C4-2B (cell line): ENCODE data around the gene KRTAP5-5.

Source experiments
- ZFX ChIP-seq: fragments of 450-650 bp; IDR thresholded peaks from 2 replicates; pipeline ENCODE4 v1.6.1; 2017
- TF ChIP-seq, protein P1 (sequence below): fragments of 450-650 bp; conservative IDR thresholded peaks from 2 replicates; pipeline ENCODE4 v1.5.1; 2017; ENCODE audit warnings: mild to moderate bottlenecking

GRCh38 chr11:1667121-1667850 lies 37.7 kb downstream of the KRTAP5-5 start:
- TF ChIP-seq, protein P1, sequence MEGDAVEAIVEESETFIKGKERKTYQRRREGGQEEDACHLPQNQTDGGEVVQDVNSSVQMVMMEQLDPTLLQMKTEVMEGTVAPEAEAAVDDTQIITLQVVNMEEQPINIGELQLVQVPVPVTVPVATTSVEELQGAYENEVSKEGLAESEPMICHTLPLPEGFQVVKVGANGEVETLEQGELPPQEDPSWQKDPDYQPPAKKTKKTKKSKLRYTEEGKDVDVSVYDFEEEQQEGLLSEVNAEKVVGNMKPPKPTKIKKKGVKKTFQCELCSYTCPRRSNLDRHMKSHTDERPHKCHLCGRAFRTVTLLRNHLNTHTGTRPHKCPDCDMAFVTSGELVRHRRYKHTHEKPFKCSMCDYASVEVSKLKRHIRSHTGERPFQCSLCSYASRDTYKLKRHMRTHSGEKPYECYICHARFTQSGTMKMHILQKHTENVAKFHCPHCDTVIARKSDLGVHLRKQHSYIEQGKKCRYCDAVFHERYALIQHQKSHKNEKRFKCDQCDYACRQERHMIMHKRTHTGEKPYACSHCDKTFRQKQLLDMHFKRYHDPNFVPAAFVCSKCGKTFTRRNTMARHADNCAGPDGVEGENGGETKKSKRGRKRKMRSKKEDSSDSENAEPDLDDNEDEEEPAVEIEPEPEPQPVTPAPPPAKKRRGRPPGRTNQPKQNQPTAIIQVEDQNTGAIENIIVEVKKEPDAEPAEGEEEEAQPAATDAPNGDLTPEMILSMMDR: no peak
- TF ChIP-seq ZFX: no peak
